ENCODE measurements around the gene VWA3B.

Gene VWA3B

DNA sequence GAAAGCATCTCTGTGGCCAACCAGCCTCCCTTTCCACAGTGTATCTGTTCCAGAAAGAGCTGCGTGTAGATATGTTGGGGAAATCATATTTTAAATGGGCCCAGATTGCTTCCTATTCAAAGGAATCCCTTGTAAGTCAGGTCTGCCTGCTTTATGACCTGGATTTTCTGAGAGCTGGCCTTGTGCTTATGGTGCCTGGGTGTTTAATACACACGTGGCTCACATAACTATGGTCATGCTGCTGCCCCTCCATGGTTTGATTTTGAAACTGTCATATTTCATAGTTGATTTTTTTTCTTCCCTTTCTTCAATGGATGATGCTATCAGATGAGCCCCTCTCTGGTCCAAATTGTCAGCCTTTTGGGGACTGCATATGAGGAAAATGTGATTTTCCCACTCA lies 147.8 kb downstream of the VWA3B start:
- Histone ChIP-seq H3K9ac (ENCODE audit: low read depth, low read length, poor library complexity) (no peak overlapping the region), H2AFZ (ENCODE audit: low read length) (peak overlapping the region; percentile 42), H3K14ac (ENCODE audit: low read length) (no peak overlapping the region), H3K36me3 (replicated peaks in 1 of 2; ENCODE audit: control insufficient read depth in 2 of 2, insufficient read depth in 2 of 2, low read length in 2 of 2) (no peaks in the 10 kb centered on the region), H3K79me1 (ENCODE audit: low read depth, low read length) (no peaks in the 10 kb centered on the region), H2BK120ac (ENCODE audit: low read depth, low read length) (no peak overlapping the region), H3K4me2 (ENCODE audit: insufficient read depth, low read length, poor library complexity, severe bottlenecking) (no peak overlapping the region), H3K4me3 (ENCODE audit: low read length in 2 of 2) (no peak overlapping the region), H2BK12ac (ENCODE audit: low read length) (no peak overlapping the region), H3K27me3 (ENCODE audit: control insufficient read depth in 3 of 3, insufficient read depth in 3 of 3, low read depth in 1 of 3, low read length in 3 of 3) (no peaks in the 10 kb centered on the region), H3K9me3 (replicated peaks in 1 of 2; ENCODE audit: control insufficient read depth in 2 of 2, insufficient read depth in 1 of 2, low read depth in 1 of 2, low read length in 2 of 2) (no peaks in the 10 kb centered on the region), H3K27ac (replicated peaks; ENCODE audit: low read length) (no peak overlapping the region), H2BK5ac (ENCODE audit: low read length) (no peak overlapping the region), H2BK15ac (ENCODE audit: low read length) (no peak overlapping the region), H3K23ac (ENCODE audit: low read depth, low read length, poor library complexity) (no peak overlapping the region), H3K4me1 (ENCODE audit: control insufficient read depth in 2 of 2, insufficient read depth in 1 of 2, low read depth in 1 of 2, low read length in 2 of 2) (no peaks in the 10 kb centered on the region), H4K8ac (ENCODE audit: low read depth, low read length) (no peak overlapping the region), H3K18ac (ENCODE audit: low read length) (no peak overlapping the region), H3K4ac (ENCODE audit: low read length) (no peak overlapping the region), H2AK5ac (ENCODE audit: low read depth, low read length) (no peak overlapping the region), H4K91ac (ENCODE audit: low read depth, low read length, poor library complexity) (no peak overlapping the region)
- no peak for DNase-seq (ENCODE audit: low spot score)
- no CpG with 5 or more reads among the region's 2 CpGs for WGBS, 2 donors (ENCODE audit: extremely low coverage in 2 of 2, insufficient read length in 2 of 2, insufficient replicate concordance in 1 of 2)

DNA sequence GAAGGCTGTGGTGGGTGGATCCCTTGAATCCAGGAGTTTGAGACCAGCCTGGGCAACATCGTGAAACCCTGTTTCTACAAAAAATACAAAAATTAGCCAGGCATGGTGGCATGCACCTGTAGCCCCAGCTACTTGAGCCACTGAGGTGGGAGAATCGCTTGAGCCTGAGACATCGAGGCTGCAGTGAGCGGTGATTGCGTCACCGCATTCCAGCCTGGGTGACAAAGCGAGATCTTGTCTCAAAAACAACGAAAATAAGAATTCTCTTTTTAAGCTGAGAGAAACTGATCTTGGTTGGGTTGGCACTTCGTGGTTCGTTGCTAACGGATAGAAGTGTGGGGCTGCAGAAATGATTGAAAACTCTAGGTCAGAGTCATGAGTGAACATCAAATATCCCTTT lies 150.0 kb downstream of the VWA3B start:
- Histone ChIP-seq H3K9me3 (replicated peaks in 1 of 2; ENCODE audit: control insufficient read depth in 2 of 2, insufficient read depth in 1 of 2, low read depth in 1 of 2, low read length in 2 of 2) (no peaks in the 10 kb centered on the region), H3K4me2 (ENCODE audit: insufficient read depth, low read length, poor library complexity, severe bottlenecking) (no peak overlapping the region), H3K9ac (ENCODE audit: low read depth, low read length, poor library complexity) (no peak overlapping the region), H2BK120ac (ENCODE audit: low read depth, low read length) (no peak overlapping the region), H4K8ac (ENCODE audit: low read depth, low read length) (no peak overlapping the region), H3K4me3 (ENCODE audit: low read length in 2 of 2) (no peak overlapping the region), H3K4ac (ENCODE audit: low read length) (no peak overlapping the region), H3K23ac (ENCODE audit: low read depth, low read length, poor library complexity) (no peak overlapping the region), H3K79me1 (ENCODE audit: low read depth, low read length) (no peaks in the 10 kb centered on the region), H2AK5ac (ENCODE audit: low read depth, low read length) (no peak overlapping the region), H3K4me1 (ENCODE audit: control insufficient read depth in 2 of 2, insufficient read depth in 1 of 2, low read depth in 1 of 2, low read length in 2 of 2) (peaks cover 8 to 12% of the 10 kb centered on the region in 2 donors), H2AFZ (ENCODE audit: low read length) (no peak overlapping the region), H2BK15ac (ENCODE audit: low read length) (no peak overlapping the region), H3K36me3 (replicated peaks in 1 of 2; ENCODE audit: control insufficient read depth in 2 of 2, insufficient read depth in 2 of 2, low read length in 2 of 2) (no peaks in the 10 kb centered on the region), H3K18ac (ENCODE audit: low read length) (no peak overlapping the region), H3K27ac (replicated peaks; ENCODE audit: low read length) (no peak overlapping the region), H2BK5ac (ENCODE audit: low read length) (no peak overlapping the region), H3K27me3 (ENCODE audit: control insufficient read depth in 3 of 3, insufficient read depth in 3 of 3, low read depth in 1 of 3, low read length in 3 of 3) (no peaks in the 10 kb centered on the region), H4K91ac (ENCODE audit: low read depth, low read length, poor library complexity) (no peak overlapping the region), H2BK12ac (ENCODE audit: low read length) (no peak overlapping the region), H3K14ac (ENCODE audit: low read length) (no peak overlapping the region)
- no peak for DNase-seq (ENCODE audit: low spot score)
- no CpG with 5 or more reads among the region's 11 CpGs for WGBS, 2 donors (ENCODE audit: extremely low coverage in 2 of 2, insufficient read length in 2 of 2, insufficient replicate concordance in 1 of 2)

DNA sequence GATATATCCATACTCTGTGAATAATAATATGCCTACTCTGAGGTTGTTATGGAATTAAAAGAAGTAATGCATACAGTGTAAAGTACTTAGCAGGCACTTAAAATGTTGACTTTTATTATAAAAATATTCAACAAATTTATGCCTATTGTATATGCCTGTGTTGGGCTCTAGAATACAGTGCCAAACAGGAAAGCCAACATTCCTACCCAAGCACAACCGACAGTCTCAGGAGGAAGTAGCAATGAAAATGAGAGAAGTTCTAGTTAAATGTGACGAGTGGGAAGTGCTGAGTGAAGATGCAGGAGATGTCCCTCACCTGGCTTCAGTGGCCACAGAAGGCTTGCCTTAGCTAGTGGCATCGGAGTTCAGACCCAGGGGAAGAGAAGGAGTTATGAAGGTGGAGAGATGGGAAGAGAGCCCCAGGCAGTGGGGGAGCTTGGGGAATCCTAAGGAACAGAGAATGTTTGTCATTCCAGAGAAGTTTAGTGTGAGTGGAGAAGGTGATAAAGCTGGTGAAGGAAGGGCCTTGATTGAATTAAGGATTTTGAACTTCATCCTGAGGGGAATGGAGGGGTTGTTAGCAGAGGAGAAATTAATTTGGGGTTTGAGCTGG lies 153.9 kb downstream of the VWA3B start:
- Histone ChIP-seq H4K91ac (ENCODE audit: low read depth, low read length, poor library complexity) (peak overlapping the region; percentile 27), H3K4me1 (ENCODE audit: control insufficient read depth in 2 of 2, insufficient read depth in 1 of 2, low read depth in 1 of 2, low read length in 2 of 2) (peaks cover 13 to 18% of the 10 kb centered on the region in 2 donors), H3K4ac (ENCODE audit: low read length) (no peak overlapping the region), H3K27me3 (ENCODE audit: control insufficient read depth in 3 of 3, insufficient read depth in 3 of 3, low read depth in 1 of 3, low read length in 3 of 3) (no peaks in the 10 kb centered on the region), H2BK12ac (ENCODE audit: low read length) (peak overlapping the region; percentile 92), H4K8ac (ENCODE audit: low read depth, low read length) (no peak overlapping the region), H3K4me3 (ENCODE audit: low read length in 2 of 2) (no peak overlapping the region), H3K9ac (ENCODE audit: low read depth, low read length, poor library complexity) (no peak overlapping the region), H3K4me2 (ENCODE audit: insufficient read depth, low read length, poor library complexity, severe bottlenecking) (no peak overlapping the region), H2BK120ac (ENCODE audit: low read depth, low read length) (no peak overlapping the region), H3K9me3 (replicated peaks in 1 of 2; ENCODE audit: control insufficient read depth in 2 of 2, insufficient read depth in 1 of 2, low read depth in 1 of 2, low read length in 2 of 2) (no peaks in the 10 kb centered on the region), H3K79me1 (ENCODE audit: low read depth, low read length) (no peaks in the 10 kb centered on the region), H3K18ac (ENCODE audit: low read length) (peak overlapping the region; percentile 6), H2BK15ac (ENCODE audit: low read length) (peak overlapping the region; percentile 51), H3K23ac (ENCODE audit: low read depth, low read length, poor library complexity) (no peak overlapping the region), H2AK5ac (ENCODE audit: low read depth, low read length) (no peak overlapping the region), H2BK5ac (ENCODE audit: low read length) (no peak overlapping the region), H3K14ac (ENCODE audit: low read length) (no peak overlapping the region), H3K36me3 (replicated peaks in 1 of 2; ENCODE audit: control insufficient read depth in 2 of 2, insufficient read depth in 2 of 2, low read length in 2 of 2) (no peaks in the 10 kb centered on the region), H2AFZ (ENCODE audit: low read length) (peak overlapping the region; percentile 49), H3K27ac (replicated peaks; ENCODE audit: low read length) (no peak overlapping the region)
- WGBS, 2 donors (ENCODE audit: extremely low coverage in 2 of 2, insufficient read length in 2 of 2, insufficient replicate concordance in 1 of 2): no CpG with 5 or more reads among the region's 3 CpGs
- DNase-seq (ENCODE audit: low spot score): no peak

DNA sequence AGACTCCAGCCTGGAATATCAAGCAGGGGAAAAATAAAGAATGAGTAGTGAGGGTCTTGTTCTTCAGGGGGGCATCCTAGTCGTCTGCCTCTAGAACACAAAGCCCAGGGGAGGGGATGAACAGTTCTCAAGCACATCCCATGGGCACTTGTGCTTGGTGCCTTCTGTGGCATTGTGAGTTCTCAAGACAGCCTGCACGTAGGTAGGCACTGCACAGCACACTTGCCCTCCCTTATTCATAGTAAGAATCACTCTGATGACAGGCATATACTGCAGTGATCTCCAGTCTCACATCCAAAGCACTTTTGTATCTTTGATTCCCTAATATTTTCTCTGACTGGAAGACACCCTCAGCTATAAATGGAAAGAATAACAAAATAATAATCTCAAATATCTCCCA lies 154.6 kb downstream of the VWA3B start:
- Histone ChIP-seq H3K4me3 (ENCODE audit: low read length in 2 of 2) (no peak overlapping the region), H3K14ac (ENCODE audit: low read length) (no peak overlapping the region), H2AK5ac (ENCODE audit: low read depth, low read length) (no peak overlapping the region), H2AFZ (ENCODE audit: low read length) (peak overlapping the region; percentile 49), H3K36me3 (replicated peaks in 1 of 2; ENCODE audit: control insufficient read depth in 2 of 2, insufficient read depth in 2 of 2, low read length in 2 of 2) (no peaks in the 10 kb centered on the region), H3K27me3 (ENCODE audit: control insufficient read depth in 3 of 3, insufficient read depth in 3 of 3, low read depth in 1 of 3, low read length in 3 of 3) (no peaks in the 10 kb centered on the region), H2BK5ac (ENCODE audit: low read length) (no peak overlapping the region), H2BK12ac (ENCODE audit: low read length) (no peak overlapping the region), H4K8ac (ENCODE audit: low read depth, low read length) (no peak overlapping the region), H2BK15ac (ENCODE audit: low read length) (no peak overlapping the region), H3K4ac (ENCODE audit: low read length) (no peak overlapping the region), H2BK120ac (ENCODE audit: low read depth, low read length) (no peak overlapping the region), H3K4me2 (ENCODE audit: insufficient read depth, low read length, poor library complexity, severe bottlenecking) (no peak overlapping the region), H3K27ac (replicated peaks; ENCODE audit: low read length) (no peak overlapping the region), H3K79me1 (ENCODE audit: low read depth, low read length) (no peaks in the 10 kb centered on the region), H4K91ac (ENCODE audit: low read depth, low read length, poor library complexity) (no peak overlapping the region), H3K18ac (ENCODE audit: low read length) (no peak overlapping the region), H3K9ac (ENCODE audit: low read depth, low read length, poor library complexity) (no peak overlapping the region), H3K23ac (ENCODE audit: low read depth, low read length, poor library complexity) (no peak overlapping the region), H3K9me3 (replicated peaks in 1 of 2; ENCODE audit: control insufficient read depth in 2 of 2, insufficient read depth in 1 of 2, low read depth in 1 of 2, low read length in 2 of 2) (no peaks in the 10 kb centered on the region), H3K4me1 (ENCODE audit: control insufficient read depth in 2 of 2, insufficient read depth in 1 of 2, low read depth in 1 of 2, low read length in 2 of 2) (peaks cover 13 to 18% of the 10 kb centered on the region in 2 donors)
- WGBS, 2 donors (ENCODE audit: extremely low coverage in 2 of 2, insufficient read length in 2 of 2, insufficient replicate concordance in 1 of 2): no CpG with 5 or more reads among the region's 2 CpGs
- DNase-seq (ENCODE audit: low spot score): no peak

Data from neuronal stem cell (in vitro differentiated cells).